ENCODE results near the gene CRYGN. TPM values are rescaled to one million over a fixed set of nuclear protein-coding genes. Genes with fewer than 3 reads are reported as not detected.

Gene CRYGN
- total RNA-seq, 1 donor = not detected

DNA sequence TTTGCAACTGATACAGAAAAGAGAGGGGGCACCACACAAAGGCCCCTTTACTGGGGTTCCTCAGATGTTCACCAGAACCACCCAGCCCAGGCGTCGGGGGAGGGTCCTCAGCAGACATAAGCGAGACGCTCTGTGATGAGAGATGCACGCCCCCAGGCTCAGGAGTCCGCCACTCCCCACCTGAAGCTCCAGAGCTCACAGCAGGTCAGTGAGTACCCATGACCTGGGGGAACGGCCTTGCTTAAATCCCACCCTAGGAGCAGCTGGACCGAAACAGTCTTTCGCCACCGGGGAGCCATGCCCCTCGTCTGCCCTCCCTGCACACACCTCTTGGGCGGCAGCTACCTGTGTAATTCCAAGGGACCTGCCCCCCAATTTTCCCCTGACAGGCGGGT, 2.8 kb downstream of the CRYGN start:
- H3K27me3 ChIP-seq (ENCODE audit: insufficient read depth, low read length) = peaks cover 3% of the 10 kb centered on the region
- no peaks in the 10 kb centered on the region for H3K9me3 ChIP-seq (ENCODE audit: low read depth, low read length)
- no peak overlapping the region for H3K4me3 ChIP-seq (ENCODE audit: low read length)
- H3K4me1 ChIP-seq (ENCODE audit: insufficient read depth, low read length) = peaks cover 37% of the 10 kb centered on the region

DNA sequence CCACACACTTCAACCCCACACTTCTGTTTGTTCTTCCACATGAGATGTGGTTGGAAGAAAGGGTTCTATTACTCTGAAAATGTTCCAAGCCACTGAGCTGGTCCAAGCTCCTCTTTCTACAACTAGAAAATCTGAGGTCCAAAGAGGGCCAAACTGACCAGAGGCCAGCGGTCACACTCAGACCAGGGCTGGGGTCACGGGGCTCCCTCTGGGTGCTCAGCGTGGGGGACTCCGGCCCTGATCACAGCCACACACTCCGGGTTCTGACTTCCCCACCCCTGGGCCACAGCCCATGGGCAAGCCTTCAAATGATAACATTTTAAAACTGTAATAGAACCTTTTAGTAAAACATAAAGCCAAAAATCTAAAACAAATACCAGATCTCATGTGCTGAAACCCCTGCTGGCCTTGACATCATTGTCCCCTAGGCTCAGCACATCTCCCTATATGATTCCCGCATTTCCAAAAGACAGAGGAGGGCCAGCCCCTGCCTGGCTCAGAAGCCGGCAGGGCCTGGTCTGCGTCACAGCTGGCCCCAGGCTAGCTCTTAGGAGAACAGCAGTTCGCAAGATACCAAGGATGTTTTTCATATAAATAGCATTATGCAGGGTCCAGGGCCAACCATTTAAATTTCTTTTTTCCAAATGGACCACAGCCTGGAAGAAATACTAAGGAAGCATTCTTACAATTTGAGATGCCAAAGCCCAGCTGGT, 3.3 kb downstream of the CRYGN start:
- Histone ChIP-seq H3K9me3 (ENCODE audit: low read depth, low read length) (no peaks in the 10 kb centered on the region), H3K4me3 (ENCODE audit: low read length) (no peak overlapping the region), H3K27me3 (ENCODE audit: insufficient read depth, low read length) (peaks cover 3% of the 10 kb centered on the region), H3K4me1 (ENCODE audit: insufficient read depth, low read length) (peaks cover 34% of the 10 kb centered on the region)

DNA sequence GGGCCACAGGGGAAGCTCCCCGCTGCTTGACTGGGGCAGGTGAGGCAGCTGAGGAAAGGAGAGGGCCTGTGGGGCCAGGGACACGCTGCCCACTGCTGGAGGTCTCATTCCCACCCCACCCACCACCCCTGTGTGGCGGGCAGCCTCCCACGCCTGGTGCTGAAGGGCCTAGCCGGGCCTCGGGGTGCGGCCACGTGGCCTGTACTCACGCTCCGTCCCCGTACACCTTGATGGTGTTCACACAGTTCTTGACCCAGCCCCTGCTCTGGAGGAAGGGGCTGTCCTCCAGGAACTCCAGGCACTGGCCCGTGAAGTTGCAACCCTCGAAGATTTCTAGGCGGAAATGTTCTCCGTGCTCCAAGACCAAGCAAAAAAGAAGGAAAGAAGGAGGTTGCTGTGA, 4.0 kb downstream of the CRYGN start:
- Histone ChIP-seq H3K27me3 (ENCODE audit: insufficient read depth, low read length) (peaks cover 3% of the 10 kb centered on the region), H3K9me3 (ENCODE audit: low read depth, low read length) (no peaks in the 10 kb centered on the region), H3K4me3 (ENCODE audit: low read length) (no peak overlapping the region), H3K4me1 (ENCODE audit: insufficient read depth, low read length) (peaks cover 28% of the 10 kb centered on the region)

DNA sequence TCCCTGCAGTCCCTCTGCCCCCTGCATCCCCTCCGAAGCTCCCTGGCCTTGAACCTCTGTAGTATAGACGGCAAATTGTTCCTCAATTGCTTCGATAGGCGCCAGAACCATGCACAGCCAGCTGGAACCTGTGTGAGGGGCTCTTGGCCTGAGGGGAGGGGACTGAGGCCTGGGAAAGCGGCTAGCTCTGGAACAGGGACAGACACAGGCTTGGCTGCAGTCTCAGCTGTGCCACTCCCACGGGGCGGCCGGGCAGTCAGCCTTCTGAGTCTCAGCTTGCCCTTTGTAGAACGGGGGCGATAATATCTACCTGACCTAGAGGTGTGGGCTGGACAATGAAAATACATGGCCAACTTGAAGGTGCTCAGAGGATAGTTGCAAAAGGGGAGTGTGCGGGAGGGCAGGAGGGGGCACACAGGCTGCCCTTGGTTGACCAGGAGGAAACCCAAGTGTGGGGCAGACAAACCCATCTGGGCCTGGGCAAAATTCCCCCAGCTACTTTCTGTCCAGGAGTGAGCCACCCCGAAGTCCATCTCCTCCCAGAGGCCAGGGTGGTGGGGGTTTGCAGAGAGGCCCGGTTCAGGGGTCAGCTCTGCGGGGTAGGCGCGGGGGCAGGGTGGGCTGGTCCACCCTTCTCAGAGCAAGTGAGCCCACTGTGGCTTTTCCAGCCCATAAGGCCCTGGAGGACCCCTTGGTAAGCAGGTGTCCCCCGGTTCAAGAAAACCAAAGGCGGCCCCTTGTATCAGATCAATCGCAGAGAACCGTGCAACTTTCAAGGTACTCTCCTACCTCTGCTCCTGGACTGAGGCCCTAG, 4.6 kb downstream of the CRYGN start:
- Histone ChIP-seq H3K4me3 (ENCODE audit: low read length) (no peak overlapping the region), H3K27me3 (ENCODE audit: insufficient read depth, low read length) (peaks cover 3% of the 10 kb centered on the region), H3K4me1 (ENCODE audit: insufficient read depth, low read length) (peaks cover 24% of the 10 kb centered on the region), H3K9me3 (ENCODE audit: low read depth, low read length) (no peaks in the 10 kb centered on the region)

DNA sequence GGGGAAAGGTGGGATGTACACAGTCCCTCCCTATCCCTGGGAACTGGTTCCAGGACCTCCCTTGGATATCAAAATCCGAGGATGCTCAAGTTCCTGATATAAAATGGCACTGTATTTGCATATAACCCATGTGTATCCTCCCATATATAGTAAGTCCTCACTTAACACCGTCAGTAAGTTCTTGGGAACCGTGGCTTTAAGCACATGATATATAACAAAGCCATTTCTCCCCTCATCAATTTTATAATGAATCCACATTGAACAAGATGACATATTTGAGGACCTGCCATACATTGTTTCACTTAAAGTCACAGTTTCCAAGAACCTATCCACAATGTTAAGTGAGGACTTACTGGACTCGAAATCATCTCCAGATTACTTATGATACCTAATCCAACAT, 5.4 kb downstream of the CRYGN start:
- peaks cover 3% of the 10 kb centered on the region for H3K27me3 ChIP-seq (ENCODE audit: insufficient read depth, low read length)
- peaks cover 26% of the 10 kb centered on the region for H3K4me1 ChIP-seq (ENCODE audit: insufficient read depth, low read length)
- H3K4me3 ChIP-seq (ENCODE audit: low read length) = no peak overlapping the region
- no peaks in the 10 kb centered on the region for H3K9me3 ChIP-seq (ENCODE audit: low read depth, low read length)

DNA sequence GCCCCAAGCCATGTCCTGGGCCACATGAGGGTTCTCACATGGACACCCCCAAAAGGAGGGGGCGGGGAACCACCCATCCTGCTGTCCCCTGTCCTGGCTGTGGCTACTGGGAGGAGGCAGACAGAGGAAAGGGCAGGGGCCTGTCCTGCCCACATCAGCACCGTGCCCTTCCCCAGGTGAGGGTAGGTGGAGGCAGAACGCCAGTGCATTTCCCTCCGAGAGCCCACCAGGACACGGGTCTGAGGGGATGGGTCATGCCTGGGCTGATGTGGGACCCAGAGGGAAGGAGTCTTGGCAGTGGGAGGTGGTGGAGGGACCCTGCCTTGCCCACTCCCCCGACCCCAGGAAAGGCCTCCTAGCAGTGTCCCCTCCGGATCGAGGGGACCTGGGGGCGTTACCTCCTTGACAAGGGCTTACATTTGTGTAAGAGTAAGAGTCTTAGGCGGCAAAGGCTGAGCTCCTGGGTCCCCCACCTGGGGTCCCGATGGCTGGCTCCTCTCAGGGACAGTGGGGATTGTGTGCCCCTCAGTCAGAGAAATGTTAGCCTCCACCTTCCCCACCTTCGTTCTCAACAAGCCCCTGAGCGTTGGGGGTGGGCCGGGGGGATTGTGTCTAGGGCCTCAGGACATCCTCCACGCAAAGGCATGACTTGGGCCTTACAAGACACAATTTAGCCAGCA, 6.1 kb downstream of the CRYGN start:
- Histone ChIP-seq H3K4me3 (ENCODE audit: low read length) (no peak overlapping the region), H3K9me3 (ENCODE audit: low read depth, low read length) (no peaks in the 10 kb centered on the region), H3K4me1 (ENCODE audit: insufficient read depth, low read length) (peaks cover 29% of the 10 kb centered on the region), H3K27me3 (ENCODE audit: insufficient read depth, low read length) (peaks cover under 1% of the 10 kb centered on the region)

DNA sequence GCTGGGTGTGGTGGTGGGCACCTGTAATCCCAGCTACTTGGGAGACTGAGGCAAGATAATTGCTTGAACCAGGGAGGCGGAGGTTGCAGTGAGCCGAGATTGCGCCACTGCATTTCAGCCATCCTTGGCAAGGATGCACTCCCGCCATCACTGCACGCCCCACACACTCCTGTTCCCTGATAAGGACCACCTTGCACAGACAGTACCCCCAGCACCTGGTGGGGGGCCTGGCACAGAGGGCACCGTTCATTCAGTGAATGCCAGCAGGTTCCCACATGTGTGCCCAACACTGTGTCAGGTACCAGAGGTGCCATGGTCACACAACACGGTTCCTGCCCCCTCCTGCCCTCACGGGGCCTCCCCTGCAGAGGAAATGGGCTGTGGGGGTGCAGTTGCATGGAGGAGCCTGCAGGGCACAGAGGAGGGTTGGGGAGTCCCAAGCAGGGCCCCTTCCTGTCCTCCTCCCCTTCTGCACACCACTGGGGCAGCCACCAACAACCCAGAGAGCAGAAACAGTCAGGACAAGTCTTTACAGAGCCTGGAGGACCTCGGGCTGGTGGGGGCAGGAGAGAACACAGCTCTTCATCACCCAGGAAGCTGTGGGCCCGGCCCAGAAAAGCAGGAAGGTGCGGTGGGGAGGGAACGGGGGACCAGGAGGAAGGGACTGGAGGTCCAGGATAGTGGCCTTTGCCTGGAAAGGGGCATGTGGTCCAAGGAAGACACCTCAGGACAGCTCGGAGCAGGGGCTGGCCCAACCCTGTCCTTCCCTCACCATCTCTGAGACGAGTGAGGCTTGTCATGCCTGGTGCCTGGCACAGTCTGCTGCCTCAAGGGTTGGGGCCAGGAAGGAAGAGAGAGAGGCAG, 7.1 kb downstream of the CRYGN start:
- no peaks in the 10 kb centered on the region for H3K27me3 ChIP-seq (ENCODE audit: insufficient read depth, low read length)
- no peaks in the 10 kb centered on the region for H3K9me3 ChIP-seq (ENCODE audit: low read depth, low read length)
- H3K4me1 ChIP-seq (ENCODE audit: insufficient read depth, low read length) = peaks cover 38% of the 10 kb centered on the region
- H3K4me3 ChIP-seq (ENCODE audit: low read length) = no peak overlapping the region

DNA sequence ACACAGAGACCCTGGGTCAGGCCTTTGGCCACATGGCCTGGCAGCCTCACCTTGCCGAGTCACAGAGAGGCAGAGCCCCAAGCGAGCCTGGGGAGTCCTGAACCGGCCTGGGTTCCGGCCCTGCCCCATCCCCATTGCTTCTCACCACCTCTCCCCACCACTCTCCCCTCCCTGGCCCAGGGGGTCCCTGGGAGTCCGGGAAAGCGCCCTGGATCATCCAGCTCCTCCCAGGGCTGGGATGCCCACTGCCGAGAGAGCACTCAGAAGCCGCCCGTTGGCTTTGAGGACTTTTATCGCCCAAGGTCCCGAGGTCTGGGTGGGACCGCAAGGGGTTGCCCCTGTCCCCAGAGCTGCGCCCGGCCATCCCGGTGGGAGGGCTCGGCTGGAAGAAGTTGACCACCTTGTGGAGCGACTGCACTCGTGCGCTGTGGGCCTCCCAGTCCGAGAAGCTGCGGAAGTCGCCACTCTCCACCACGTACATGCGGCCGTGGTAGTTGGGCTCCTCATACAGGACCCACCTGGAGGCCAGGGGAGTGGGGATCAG, 8.1 kb downstream of the CRYGN start:
- Histone ChIP-seq H3K4me1 (ENCODE audit: insufficient read depth, low read length) (peaks cover 43% of the 10 kb centered on the region), H3K27me3 (ENCODE audit: insufficient read depth, low read length) (no peaks in the 10 kb centered on the region), H3K9me3 (ENCODE audit: low read depth, low read length) (no peaks in the 10 kb centered on the region), H3K4me3 (ENCODE audit: low read length) (no peak overlapping the region)

DNA sequence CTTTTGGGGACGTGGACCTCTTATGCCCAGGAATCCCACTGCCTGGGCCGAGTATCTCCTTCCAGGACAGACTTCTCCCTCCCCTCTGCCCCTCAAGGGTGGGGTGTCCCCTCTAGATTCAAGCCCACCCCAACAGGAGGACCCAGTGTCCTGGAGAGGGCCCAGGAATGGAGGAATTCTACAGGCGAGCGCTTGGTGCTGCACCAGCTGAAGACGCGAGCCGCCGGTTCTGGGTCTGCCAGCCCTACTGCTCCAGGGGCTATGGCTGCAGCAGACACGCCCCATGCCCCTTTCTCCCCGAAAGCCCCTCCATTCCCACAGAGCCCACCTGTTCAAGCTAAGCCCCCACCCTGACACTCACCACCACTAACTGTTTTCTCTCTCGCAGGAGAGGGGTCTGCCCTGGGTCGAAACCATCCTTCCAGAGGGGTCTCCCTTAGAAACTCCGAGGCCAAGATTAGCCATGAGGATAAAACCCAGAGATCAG, 8.6 kb downstream of the CRYGN start:
- Histone ChIP-seq H3K9me3 (ENCODE audit: low read depth, low read length) (no peaks in the 10 kb centered on the region), H3K4me1 (ENCODE audit: insufficient read depth, low read length) (peaks cover 43% of the 10 kb centered on the region), H3K27me3 (ENCODE audit: insufficient read depth, low read length) (no peaks in the 10 kb centered on the region), H3K4me3 (ENCODE audit: low read length) (no peak overlapping the region)

DNA sequence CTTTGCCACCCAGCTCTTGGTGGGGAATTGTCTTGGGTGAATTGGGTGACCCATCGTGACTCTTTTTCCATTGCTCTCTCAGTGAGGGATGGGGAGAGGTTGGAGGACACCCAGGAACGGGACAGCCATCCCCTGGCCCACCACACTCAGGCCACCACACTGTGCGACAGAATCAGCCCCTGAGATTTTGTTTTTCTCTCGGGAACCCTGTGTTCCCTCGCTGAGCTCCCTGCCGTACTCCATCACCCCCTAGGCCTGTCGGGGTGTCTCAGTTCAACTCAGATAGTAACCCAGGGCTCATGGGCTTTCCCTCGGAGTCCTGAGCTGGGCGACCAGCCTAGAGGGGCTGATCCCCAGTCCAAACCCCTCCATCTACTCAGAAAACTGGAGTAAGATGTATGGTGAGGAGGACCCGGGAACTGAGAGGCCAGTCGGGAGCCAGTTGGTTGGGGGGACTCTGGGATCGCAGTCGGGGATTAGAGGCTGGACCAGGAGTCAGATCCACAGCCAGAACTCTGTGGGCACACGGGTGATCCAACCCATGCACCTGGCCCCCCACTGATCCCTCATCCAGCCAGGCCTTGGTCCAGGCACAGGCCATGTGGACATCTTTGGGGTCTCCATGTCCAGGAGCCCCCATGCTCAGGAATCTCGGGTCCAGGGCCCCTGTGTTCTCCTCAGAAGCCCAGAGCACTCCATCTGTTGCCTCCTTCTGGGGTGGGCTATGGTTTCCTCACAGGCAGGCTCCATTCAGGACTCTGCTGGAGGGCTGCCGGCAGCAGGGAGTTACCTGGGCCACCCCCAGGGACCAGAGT, 9.3 kb downstream of the CRYGN start:
- Histone ChIP-seq H3K27me3 (ENCODE audit: insufficient read depth, low read length) (no peaks in the 10 kb centered on the region), H3K4me3 (ENCODE audit: low read length) (no peak overlapping the region), H3K4me1 (ENCODE audit: insufficient read depth, low read length) (peaks cover 43% of the 10 kb centered on the region), H3K9me3 (ENCODE audit: low read depth, low read length) (no peaks in the 10 kb centered on the region)

DNA sequence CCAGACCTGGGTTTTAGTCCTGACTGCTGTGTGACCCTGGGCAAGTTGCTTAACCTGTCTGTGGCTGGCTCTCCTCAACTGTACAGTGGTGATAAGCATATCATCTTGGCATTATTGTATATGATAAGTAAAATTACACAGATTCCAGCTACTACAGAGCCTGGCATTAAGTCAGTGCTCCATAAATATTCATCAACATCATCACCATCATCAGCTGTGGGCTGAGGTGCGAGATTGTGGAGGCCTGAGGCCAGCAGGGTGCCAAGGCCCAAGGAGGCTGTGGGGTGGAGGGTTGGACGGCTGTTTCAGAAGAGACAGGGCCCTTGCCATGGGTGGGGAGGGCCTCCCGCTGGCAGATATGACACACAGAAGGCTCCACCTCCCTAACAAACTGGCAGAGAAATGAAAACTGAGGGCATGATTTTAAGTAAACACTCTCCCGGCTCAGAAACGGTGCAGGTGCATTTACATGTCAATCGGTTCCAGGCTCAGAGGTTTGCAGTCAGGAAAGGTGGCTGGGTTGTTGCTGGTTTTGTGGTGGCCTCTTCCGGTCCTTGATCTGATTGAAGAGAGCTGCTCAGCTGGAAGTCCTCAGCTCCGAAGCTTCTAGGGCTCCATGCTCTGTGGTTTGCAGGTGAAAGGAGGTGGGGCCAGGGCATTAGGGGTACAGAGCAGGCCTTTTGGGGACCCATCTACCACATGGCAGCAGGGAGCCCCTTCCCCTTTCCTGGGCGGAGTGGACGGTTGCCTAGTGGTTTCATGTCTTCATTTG, 10.2 kb downstream of the CRYGN start:
- H3K4me1 ChIP-seq (ENCODE audit: insufficient read depth, low read length) = peaks cover 43% of the 10 kb centered on the region
- H3K4me3 ChIP-seq (ENCODE audit: low read length) = no peak overlapping the region
- no peaks in the 10 kb centered on the region for H3K9me3 ChIP-seq (ENCODE audit: low read depth, low read length)
- no peaks in the 10 kb centered on the region for H3K27me3 ChIP-seq (ENCODE audit: insufficient read depth, low read length)

DNA sequence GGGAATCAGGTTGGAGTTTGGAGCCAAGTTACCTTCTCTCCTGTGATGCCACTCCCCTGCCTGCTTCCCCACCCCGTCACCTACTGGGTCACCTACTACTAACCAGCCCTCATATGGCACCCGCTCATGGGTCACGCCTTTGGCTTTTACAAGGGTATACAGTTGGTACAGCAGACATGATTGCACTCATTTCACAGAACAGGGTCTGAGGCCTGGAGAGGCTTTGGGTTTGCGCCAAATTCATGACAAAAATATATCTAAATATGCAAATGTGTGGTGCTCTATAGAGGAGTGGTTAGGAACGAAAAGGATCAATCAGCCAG, 10.7 kb downstream of the CRYGN start:
- peaks cover 43% of the 10 kb centered on the region for H3K4me1 ChIP-seq (ENCODE audit: insufficient read depth, low read length)
- no peaks in the 10 kb centered on the region for H3K27me3 ChIP-seq (ENCODE audit: insufficient read depth, low read length)
- H3K9me3 ChIP-seq (ENCODE audit: low read depth, low read length) = no peaks in the 10 kb centered on the region
- no peak overlapping the region for H3K4me3 ChIP-seq (ENCODE audit: low read length)

Measured in mononuclear cell (primary cell).